Endothelial cell of umbilical vein (primary cell): Measurements from ENCODE around the gene LHX6. TPM values are rescaled to one million over a fixed set of nuclear protein-coding genes. Genes with fewer than 3 reads are reported as not detected.

Experiments
- BruUV-seq: library from RNA; stranded (reverse); fragments of 400-500 nt; replicated peaks from 2 replicates; lab custom pipeline; 2021; lab: Mats Ljungman, UMichigan
- CTCF ChIA-PET: fragments of 300-600, 350-600 bp; sonication (Branson Sonifier 250); formaldehyde crosslinking; loops from one replicate; lab custom pipeline; 2021; ENCODE audit warnings: antibody characterized with exemption, inconsistent platforms; lab: Charles Lee
- POLR2A ChIA-PET: fragments of 300-600, 350-600 bp; sonication (Branson Sonifier 250); formaldehyde crosslinking; loops from one replicate; lab custom pipeline; 2021; ENCODE audit warnings: antibody characterized with exemption, inconsistent platforms; lab: Charles Lee
- DNase-seq: peaks from one replicate; pipeline ENCODE4 v3.0.0-alpha.2; 2011; ENCODE audit warnings: low read depth, low spot score
- FAIRE-seq: peaks from 2 replicates; lab custom pipeline; 2011; peaks lifted over from hg19 to GRCh38; lab: Jason Lieb, UNC
- H2AFZ ChIP-seq: 2 replicates; pipeline ENCODE4 v1.6.0; 2012; ENCODE audit warnings: low read depth, low read length, control low read depth, inconsistent platforms
- H3K27ac ChIP-seq: 2 replicates; pipeline ENCODE4 v1.5.1; 2011; ENCODE audit warnings: low read depth, mild to moderate bottlenecking, control low read depth, low read length, moderate library complexity; ENCODE audit not compliant: insufficient read depth
- H3K27me3 ChIP-seq, 2 experiments: 2 replicates each; pipeline versions ENCODE4 v1.6.0 to v1.6.1; 2011; ENCODE audit warnings: low read length in 2 of 2, mixed read lengths in 1 of 2; ENCODE audit not compliant: control insufficient read depth in 2 of 2, insufficient read depth in 2 of 2
- H3K36me3 ChIP-seq, 2 experiments: 2 replicates in 1 of 2; 3 replicates in 1 of 2; pipeline ENCODE4 v1.5.1; 2011; ENCODE audit warnings: low read length in 2 of 2, mild to moderate bottlenecking in 1 of 2, moderate library complexity in 1 of 2; ENCODE audit not compliant: control insufficient read depth in 2 of 2, insufficient read depth in 2 of 2; ENCODE audit errors: extremely low read depth in 1 of 2
- H3K4me1 ChIP-seq: 3 replicates; pipeline ENCODE4 v1.5.1; 2011; ENCODE audit warnings: mild to moderate bottlenecking, low read length; ENCODE audit not compliant: control insufficient read depth, insufficient read depth; ENCODE audit errors: extremely low read depth
- H3K4me2 ChIP-seq: 2 replicates; pipeline ENCODE4 v1.6.1; 2011; ENCODE audit warnings: low read length, control low read depth, mixed read lengths; ENCODE audit not compliant: insufficient read depth
- H3K4me3 ChIP-seq, 3 experiments: fragments of 200-600 bp in 1 of 3; sonication (generic), shearing (Covaris generic) in 1 of 3; replicated peaks in 1 of 3; 2 replicates each; pipeline ENCODE4 v1.5.1; 2011 to 2016; ENCODE audit warnings: control low read depth in 3 of 3, low read length in 3 of 3, mild to moderate bottlenecking in 2 of 3, inconsistent platforms in 1 of 3, low read depth in 1 of 3, moderate library complexity in 1 of 3; ENCODE audit not compliant: insufficient read depth in 1 of 3
- H3K79me2 ChIP-seq: 2 replicates; pipeline ENCODE4 v1.6.0; 2012; ENCODE audit warnings: low read length, inconsistent platforms; ENCODE audit not compliant: control insufficient read depth, insufficient read depth
- H3K9ac ChIP-seq: replicated peaks from 2 replicates; pipeline ENCODE3; 2011; ENCODE audit warnings: low read length, control low read depth; ENCODE audit not compliant: insufficient read depth; ENCODE audit errors: extremely low read depth
- H3K9me1 ChIP-seq: replicated peaks from 3 replicates; pipeline ENCODE4 v1.6.0; 2011; ENCODE audit warnings: mild to moderate bottlenecking, low read length; ENCODE audit not compliant: control insufficient read depth, insufficient read depth; ENCODE audit errors: extremely low read depth
- H3K9me3 ChIP-seq: replicated peaks from 2 replicates; pipeline ENCODE4 v1.5.1; 2012; ENCODE audit warnings: low read length, inconsistent platforms; ENCODE audit not compliant: control insufficient read depth, insufficient read depth
- H4K20me1 ChIP-seq: replicated peaks from 2 replicates; pipeline ENCODE3; 2011; ENCODE audit warnings: mild to moderate bottlenecking, low read length; ENCODE audit not compliant: control insufficient read depth, insufficient read depth; ENCODE audit errors: extremely low read depth
- CTCF ChIP-seq, 2 donors: IDR thresholded peaks; 1 replicate in 1 of 2; 2 replicates in 1 of 2; pipeline ENCODE4 v1.5.1; 2011; ENCODE audit warnings: low read length in 2 of 2, mild to moderate bottlenecking in 2 of 2, moderate library complexity in 2 of 2, control low read depth in 1 of 2, inconsistent platforms in 1 of 2, low read depth in 1 of 2; ENCODE audit not compliant: insufficient read depth in 1 of 2; ENCODE audit errors: extremely low read depth in 1 of 2
- EZH2 ChIP-seq: IDR thresholded peaks from 2 replicates; pipeline ENCODE4 v1.6.1; 2012; ENCODE audit warnings: borderline replicate concordance, low read depth, mild to moderate bottlenecking, moderate library complexity, low read length, inconsistent platforms; ENCODE audit not compliant: severe bottlenecking
- FOS ChIP-seq: IDR thresholded peaks from 2 replicates; pipeline ENCODE4 v1.6.1; 2011; ENCODE audit warnings: mild to moderate bottlenecking, low read length, moderate library complexity, borderline replicate concordance; ENCODE audit not compliant: insufficient read depth
- GATA2 ChIP-seq: IDR thresholded peaks from 2 replicates; pipeline ENCODE4 v1.7.0; 2011; ENCODE audit warnings: low read depth, mild to moderate bottlenecking, moderate library complexity, mixed read lengths, low read length; ENCODE audit not compliant: insufficient read length, insufficient read depth
- JUN ChIP-seq: IDR thresholded peaks from 2 replicates; pipeline ENCODE4 v1.6.1; 2011; ENCODE audit warnings: borderline replicate concordance, low read depth; ENCODE audit not compliant: insufficient read length, insufficient read depth
- MAX ChIP-seq: IDR thresholded peaks from 2 replicates; pipeline ENCODE4 v1.6.1; 2011; ENCODE audit not compliant: insufficient read depth, insufficient read length
- MYC ChIP-seq: IDR thresholded peaks from one replicate; pipeline ENCODE4 v1.6.1; 2011; ENCODE audit warnings: mild to moderate bottlenecking, low read depth, low read length
- POLR2A ChIP-seq: IDR thresholded peaks from 2 replicates; pipeline ENCODE4 v1.6.1; 2012; ENCODE audit warnings: low read depth, mild to moderate bottlenecking, control low read depth, low read length
- POLR2AphosphoS5 ChIP-seq: IDR thresholded peaks from 2 replicates; pipeline ENCODE4 v1.6.1; 2012; ENCODE audit warnings: low read depth, mild to moderate bottlenecking, control low read depth, low read length, moderate library complexity; ENCODE audit not compliant: insufficient read depth
- dilution Hi-C: fragments of 300-500 bp; cut with MboI; formaldehyde crosslinking; loops from one replicate; pipeline ENCODE4 v1.15.0; 2019; ENCODE audit warnings: low sequenced_read_pairs; ENCODE audit not compliant: extremely low pct_ligation_motif_present
- intact Hi-C: fragments of 100-400 bp; cut with micrococcal nuclease; formaldehyde crosslinking; loops from one replicate; pipeline ENCODE4 v1.10.0; 2022
- polyA plus RNA-seq, 4 experiments: library from polyadenylated mRNA; depleted of rRNA in 3 of 4; stranded (reverse) in 3 of 4; unstranded in 1 of 4; fragments of >200 nt; gene quantifications; 2 replicates each; pipeline versions ENCODE4 v1.2.1 to v1.2.3, GENCODE V29; 2011 to 2012; ENCODE audit warnings: missing spikeins in 1 of 4
- total RNA-seq: library from RNA; stranded (reverse); gene quantifications from 2 replicates; pipeline ENCODE4 v1.2.3, GENCODE V29; 2021

LHX6 gene
- total and polyA plus RNA-seq, 2 donors (not counting 3 experiments of a cell fraction or from before 2014, with no cell fraction given): 2.4 to 18.4 TPM

- dilution Hi-C loops: no loop called here
- intact Hi-C loops: loop anchor here (1.0 to 5.0 kb wide), 5 partner anchors 67 to 190 kb away; partner anchors contain the start of genes LHX6, MRRF and RBM18
- no peak overlapping the region for H3K9ac ChIP-seq
These were observed 68.9 kb downstream of the LHX6 start for GRCh38 chr9:122159925-122160246.

More at GRCh38 chr9:122159925-122160246, 68.9 kb downstream of the LHX6 start:
- no peak for DNase-seq
- no peaks in the 10 kb centered on the region for H3K9me1 ChIP-seq
- H3K4me1 ChIP-seq: peaks cover 8% of the 10 kb centered on the region
- no peak for FAIRE-seq
- no TSS peak for BruUV-seq
- H3K4me3 ChIP-seq: peak overlapping the region in 1 of 3 experiments; percentile 3
- H3K9me3 ChIP-seq: no peaks in the 10 kb centered on the region
- ChIA-PET POLR2A (no interaction called here), CTCF (interaction anchor here (0.6 to 3.6 kb wide), 5 partner anchors 9 to 191 kb away, joined by 3 to 34 read pairs (median 4); no protein-coding TSS in a partner anchor)
- no peaks in the 10 kb centered on the region for H4K20me1 ChIP-seq
- no peaks in the 10 kb centered on the region for H3K36me3 ChIP-seq
- no peak overlapping the region for H2AFZ ChIP-seq
- no peak overlapping the region for H3K27ac ChIP-seq
- peaks cover 22% of the 10 kb centered on the region for H3K79me2 ChIP-seq
- TF ChIP-seq MAX (no peak), CTCF (IDR thresholded peaks at IDR 0.05; ENCODE audit: extremely low read depth in 1 of 2, insufficient read depth in 1 of 2, low read depth in 1 of 2, low read length in 2 of 2) (no peak), FOS (no peak), GATA2 (no peak), POLR2AphosphoS5 (no peak), EZH2 (no peak), MYC (no peak), JUN (no peak), POLR2A (no peak)
- H3K4me2 ChIP-seq: peak overlapping the region; percentile 44
- peaks cover 11 to 20% of the 10 kb centered on the region in 2 experiments for H3K27me3 ChIP-seq
